GM12878 (cell line): ENCODE data around the gene GGTA1. TPM values are rescaled to one million over a fixed set of nuclear protein-coding genes. Genes with fewer than 3 reads are reported as not detected.

Source experiments
- ATAC-seq: fragments of 200-7000 bp; cut with Tn5 transposase; 3 replicates; pipeline ENCODE4 v1.9.1; 2020; ENCODE audit warnings: mild to moderate bottlenecking, moderate library complexity
- BruUV-seq: library from RNA; stranded (reverse); fragments of 400-500 nt; replicated peaks from 2 replicates; lab custom pipeline; 2021; lab: Mats Ljungman, UMichigan
- CTCF ChIA-PET: fragments of 300-600 bp; sonication (Branson Sonifier 250); formaldehyde crosslinking; extraction: SDS; loops from one replicate; lab custom pipeline; 2021; ENCODE audit warnings: inconsistent platforms; lab: Yijun Ruan, JAX
- POLR2A ChIA-PET: fragments of 350-600 bp; formaldehyde crosslinking; extraction: SDS; loops from one replicate; lab custom pipeline; 2021; ENCODE audit warnings: inconsistent platforms; lab: Charles Lee
- RAD21 ChIA-PET: fragments of 300-600 bp; sonication (Branson Sonifier 250); formaldehyde crosslinking; loops from one replicate; lab custom pipeline; 2023; ENCODE audit warnings: antibody characterized with exemption; ENCODE audit not compliant: unreplicated experiment; lab: Charles Lee
- SMC1A ChIA-PET: fragments of 300-600 bp; sonication (Branson Sonifier 250); formaldehyde crosslinking; loops from one replicate; lab custom pipeline; 2023; ENCODE audit not compliant: unreplicated experiment, uncharacterized antibody; lab: Charles Lee
- DNase-seq: peaks from one replicate; pipeline ENCODE4 v3.0.0-alpha.2; 2011; ENCODE audit warnings: low read depth, low spot score
- FAIRE-seq: peaks from 3 replicates; lab custom pipeline; 2011; peaks lifted over from hg19 to GRCh38; lab: Jason Lieb, UNC
- H2AFZ ChIP-seq: 2 replicates; pipeline ENCODE4 v1.6.0; 2011; ENCODE audit warnings: low read depth, low read length, control low read depth; ENCODE audit not compliant: control insufficient read depth
- H3K27ac ChIP-seq: 2 replicates; pipeline ENCODE4 v1.5.1; 2011; ENCODE audit warnings: control low read depth; ENCODE audit not compliant: control insufficient read depth, insufficient read depth
- H3K27me3 ChIP-seq, 2 experiments: replicated peaks in 1 of 2; 2 replicates each; pipeline versions ENCODE4 v1.6.0 to v1.6.1; 2011; ENCODE audit warnings: low read length in 1 of 2; ENCODE audit not compliant: control insufficient read depth in 2 of 2, insufficient read depth in 2 of 2
- H3K36me3 ChIP-seq, 2 experiments: 2 replicates each; pipeline ENCODE4 v1.5.1; 2011; ENCODE audit warnings: low read length in 1 of 2; ENCODE audit not compliant: control insufficient read depth in 2 of 2, insufficient read depth in 2 of 2
- H3K4me1 ChIP-seq: 2 replicates; pipeline ENCODE4 v1.6.1; 2011; ENCODE audit warnings: mild to moderate bottlenecking, low read length, moderate library complexity, mixed read lengths; ENCODE audit not compliant: control insufficient read depth, insufficient read depth
- H3K4me2 ChIP-seq: 2 replicates; pipeline ENCODE4 v1.6.0; 2011; ENCODE audit warnings: control low read depth; ENCODE audit not compliant: control insufficient read depth, insufficient read depth
- H3K4me3 ChIP-seq: fragments of 200-600 bp; sonication (generic); 2 replicates; pipeline ENCODE4 v1.5.1; 2016
- H3K79me2 ChIP-seq: 2 replicates; pipeline ENCODE4 v1.6.0; 2011; ENCODE audit warnings: low read length; ENCODE audit not compliant: control insufficient read depth, insufficient read depth
- H3K9ac ChIP-seq: 2 replicates; pipeline ENCODE4 v1.8.0; 2011; ENCODE audit warnings: low read length, control low read depth, mixed read lengths; ENCODE audit not compliant: control insufficient read depth, insufficient read depth
- H3K9me3 ChIP-seq: replicated peaks from 3 replicates; pipeline ENCODE4 v1.5.1; 2011; ENCODE audit warnings: mild to moderate bottlenecking, low read length; ENCODE audit not compliant: control insufficient read depth, insufficient read depth
- H4K20me1 ChIP-seq: 2 replicates; pipeline ENCODE4 v1.6.0; 2011; ENCODE audit not compliant: control insufficient read depth, insufficient read depth
- CEBPB ChIP-seq, 2 experiments: fragments of 150-350 bp in 1 of 2; IDR thresholded peaks; 2 replicates each; pipeline ENCODE4 v1.6.1; 2012 to 2014; ENCODE audit warnings: low read depth in 2 of 2, low read length in 2 of 2, borderline replicate concordance in 1 of 2, inconsistent platforms in 1 of 2
- CHD4 ChIP-seq: fragments of 200-600 bp; sonication (generic); IDR thresholded peaks from 2 replicates; pipeline ENCODE4 v1.6.1; 2016; ENCODE audit warnings: mild to moderate bottlenecking
- EP300 ChIP-seq, 2 experiments: fragments of 150-350 bp in 1 of 2; IDR thresholded peaks; 2 replicates each; pipeline ENCODE4 v1.6.1; 2011 to 2012; ENCODE audit warnings: low read depth in 2 of 2, low read length in 2 of 2, borderline replicate concordance in 1 of 2, improper control_type of control experiment in 1 of 2, inconsistent platforms in 1 of 2; ENCODE audit not compliant: control insufficient read depth in 1 of 2
- KAT2A ChIP-seq: conservative IDR thresholded peaks from 2 replicates; pipeline ENCODE4 v1.6.1; 2011; ENCODE audit warnings: low read depth, low read length; ENCODE audit not compliant: control insufficient read depth
- MEF2A ChIP-seq: IDR thresholded peaks from 2 replicates; pipeline ENCODE4 v1.6.1; 2011; ENCODE audit warnings: low read depth, mild to moderate bottlenecking, low read length, moderate library complexity; ENCODE audit not compliant: insufficient read depth
- NBN ChIP-seq: fragments of 450-650 bp; IDR thresholded peaks from 2 replicates; pipeline ENCODE4 v1.6.1; 2016
- RB1 ChIP-seq: fragments of 450-650 bp; formaldehyde crosslinking; IDR thresholded peaks from 2 replicates; pipeline ENCODE4 v1.6.1; 2017; ENCODE audit warnings: mild to moderate bottlenecking, borderline replicate concordance
- SMAD5 ChIP-seq: IDR thresholded peaks from 2 replicates; pipeline ENCODE4 v1.6.1; 2016; ENCODE audit warnings: antibody characterized with exemption, low read depth
- SMC3 ChIP-seq: IDR thresholded peaks from 2 replicates; pipeline ENCODE4 v1.6.1; 2011; ENCODE audit warnings: low read length, improper control_type of control experiment, borderline replicate concordance
- SRF ChIP-seq, 2 experiments: IDR thresholded peaks; 2 replicates each; pipeline ENCODE4 v1.6.1; 2011; ENCODE audit warnings: low read depth in 2 of 2, low read length in 2 of 2, mild to moderate bottlenecking in 1 of 2, moderate library complexity in 1 of 2
- STAT3 ChIP-seq: IDR thresholded peaks from 2 replicates; pipeline ENCODE4 v1.6.1; 2011; ENCODE audit warnings: low read depth, low read length, improper control_type of control experiment
- TBL1XR1 ChIP-seq: IDR thresholded peaks from 2 replicates; pipeline ENCODE4 v1.6.1; 2012; ENCODE audit warnings: low read depth, low read length, improper control_type of control experiment
- YY1 ChIP-seq: IDR thresholded peaks from 2 replicates; pipeline ENCODE4 v1.6.1; 2011; ENCODE audit warnings: low read depth, mild to moderate bottlenecking, low read length
- ZSCAN29 ChIP-seq: fragments of 450-650 bp; IDR thresholded peaks from 2 replicates; pipeline ENCODE4 v1.6.1; 2017; ENCODE audit warnings: mild to moderate bottlenecking, moderate library complexity
- WGBS: methylation state at CpG from one replicate; pipeline ENCODE4 v1.1.6; 2016; ENCODE audit warnings: low lambda C conversion rate; ENCODE audit not compliant: insufficient replicate concordance, insufficient coverage; ENCODE audit errors: missing lambda C conversion rate; 5-methylcytosine and 5-hydroxymethylcytosine counted together
- in situ Hi-C: fragments of 300-500 bp; cut with MboI; formaldehyde crosslinking; loops from 9 replicates; pipeline ENCODE4 v1.14.3; 2018; ENCODE audit warnings: mixed read lengths
- intact Hi-C: fragments of 100-400 bp; cut with micrococcal nuclease; formaldehyde crosslinking; loops from one replicate; pipeline ENCODE4 v1.14.2; 2022; ENCODE audit not compliant: unreplicated experiment
- polyA plus RNA-seq, 11 experiments: library from polyadenylated mRNA; depleted of rRNA in 4 of 11; unstranded in 6 of 11; stranded (reverse) in 5 of 11; fragments of >200 nt; fragmentation: Nextera tagmentation in 4 of 11; fragmentation: Illumina TruSeq in 1 of 11; extraction: Ambion mirVana in 4 of 11; extraction: Trizol in 1 of 11; gene quantifications; 1 replicate in 1 of 11; 2 replicates in 10 of 11; pipeline versions ENCODE4 v1.2.1 to v1.2.3, GENCODE V29; 2011 to 2016; ENCODE audit warnings: inconsistent platforms in 2 of 11, missing spikeins in 2 of 11, low read depth in 1 of 11
- total RNA-seq, 4 experiments: library from RNA; depleted of rRNA in 3 of 4; stranded (reverse); fragments of >200 nt in 3 of 4; fragmentation: Illumina TruSeq in 1 of 4; extraction: Trizol in 1 of 4; gene quantifications; 2 replicates each; pipeline versions ENCODE4 v1.2.1 to v1.2.3, GENCODE V29; 2013 to 2021
- TF ChIP-seq, protein P1 (sequence below): fragments of 450-650 bp; formaldehyde crosslinking; IDR thresholded peaks from 2 replicates; pipeline ENCODE4 v1.4.0; 2022; ENCODE audit warnings: mild to moderate bottlenecking, moderate library complexity
- TF ChIP-seq, protein P2 (sequence below): fragments of 450-650 bp; IDR thresholded peaks from 2 replicates; pipeline ENCODE4 v1.6.1; 2016; ENCODE audit warnings: mild to moderate bottlenecking, moderate library complexity, borderline replicate concordance

The GGTA1 gene
- total and polyA plus RNA-seq, 10 of the 15 experiments (the other 5 are each of a cell fraction or from before 2014, with no cell fraction given), result 0.09 to 0.65 (median 0.17) TPM; not detected in 2

DNA sequence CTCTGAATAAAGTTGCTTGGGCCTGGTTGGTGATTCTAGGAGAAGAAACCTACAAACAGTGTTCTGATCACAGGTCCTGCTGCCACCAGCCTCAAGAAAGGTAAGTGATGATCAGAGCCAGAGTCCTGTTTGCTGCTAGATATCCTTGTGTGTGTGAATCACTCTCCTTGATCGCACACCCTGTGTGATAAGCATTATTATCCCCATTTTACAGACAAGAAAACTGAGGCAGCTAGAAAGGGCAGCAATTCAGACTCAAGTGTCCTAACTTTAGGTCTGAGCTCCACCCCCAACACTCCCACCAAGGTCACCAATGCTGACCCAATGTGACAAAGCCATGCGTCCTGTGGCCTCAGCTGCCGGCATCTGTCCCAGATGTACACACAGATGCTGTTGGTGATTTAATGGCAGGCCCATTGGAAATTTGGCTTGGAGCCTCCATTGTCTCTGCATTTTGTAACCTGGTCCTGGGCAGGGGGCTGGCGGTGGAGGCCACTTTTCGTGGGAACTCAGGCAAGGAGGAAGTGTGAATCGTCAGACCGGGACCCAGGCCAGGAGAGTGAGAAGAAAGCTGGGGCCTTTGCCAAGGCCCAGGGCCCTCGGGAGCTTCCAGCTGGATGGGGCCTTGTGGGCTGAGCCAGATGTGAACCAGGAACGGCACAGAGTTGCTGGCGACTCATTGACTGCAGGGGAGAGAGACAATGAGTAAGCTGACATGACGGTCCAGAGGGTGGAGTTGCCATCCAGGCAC lies 29.8 kb upstream of the GGTA1 start:
- DNase-seq (no peak), FAIRE-seq (no peak), ATAC-seq (no peak)
- SMC1A ChIA-PET, result no interaction called here
- Histone ChIP-seq H3K4me1 (no peaks in the 10 kb centered on the region), H3K27ac (no peak overlapping the region), H2AFZ (no peak overlapping the region), H3K27me3 (no peaks in the 10 kb centered on the region), H3K36me3 (no peaks in the 10 kb centered on the region), H3K79me2 (no peaks in the 10 kb centered on the region), H3K4me2 (no peak overlapping the region), H3K9ac (no peak overlapping the region), H4K20me1 (no peaks in the 10 kb centered on the region), H3K4me3 (no peak overlapping the region), H3K9me3 (no peaks in the 10 kb centered on the region)
- BruUV-seq, result no TSS peak
- POLR2A ChIA-PET, result no interaction called here
- in situ Hi-C loops (no loop called here), intact Hi-C loops (no loop called here)
- CTCF ChIA-PET, result no interaction called here
- RAD21 ChIA-PET, result no interaction called here
- WGBS, result 48% methylated on average over 11 of the region's 11 CpGs
- TF ChIP-seq SMC3 (no peak), MEF2A (no peak), TBL1XR1 (no peak), KAT2A (no peak), EP300 (IDR thresholded peaks at IDR 0.05; ENCODE audit: borderline replicate concordance in 1 of 2, control insufficient read depth in 1 of 2, low read depth in 2 of 2, low read length in 2 of 2) (no peak), SRF (IDR thresholded peaks at IDR 0.05; ENCODE audit: low read depth in 2 of 2, low read length in 2 of 2) (no peak), YY1 (no peak), SMAD5 (no peak), CHD4 (no peak), ZSCAN29 (no peak), CEBPB (IDR thresholded peaks at IDR 0.05; ENCODE audit: borderline replicate concordance in 1 of 2, low read depth in 2 of 2, low read length in 2 of 2) (no peak), RB1 (no peak), NBN (no peak), STAT3 (no peak)
- TF ChIP-seq, protein P1, sequence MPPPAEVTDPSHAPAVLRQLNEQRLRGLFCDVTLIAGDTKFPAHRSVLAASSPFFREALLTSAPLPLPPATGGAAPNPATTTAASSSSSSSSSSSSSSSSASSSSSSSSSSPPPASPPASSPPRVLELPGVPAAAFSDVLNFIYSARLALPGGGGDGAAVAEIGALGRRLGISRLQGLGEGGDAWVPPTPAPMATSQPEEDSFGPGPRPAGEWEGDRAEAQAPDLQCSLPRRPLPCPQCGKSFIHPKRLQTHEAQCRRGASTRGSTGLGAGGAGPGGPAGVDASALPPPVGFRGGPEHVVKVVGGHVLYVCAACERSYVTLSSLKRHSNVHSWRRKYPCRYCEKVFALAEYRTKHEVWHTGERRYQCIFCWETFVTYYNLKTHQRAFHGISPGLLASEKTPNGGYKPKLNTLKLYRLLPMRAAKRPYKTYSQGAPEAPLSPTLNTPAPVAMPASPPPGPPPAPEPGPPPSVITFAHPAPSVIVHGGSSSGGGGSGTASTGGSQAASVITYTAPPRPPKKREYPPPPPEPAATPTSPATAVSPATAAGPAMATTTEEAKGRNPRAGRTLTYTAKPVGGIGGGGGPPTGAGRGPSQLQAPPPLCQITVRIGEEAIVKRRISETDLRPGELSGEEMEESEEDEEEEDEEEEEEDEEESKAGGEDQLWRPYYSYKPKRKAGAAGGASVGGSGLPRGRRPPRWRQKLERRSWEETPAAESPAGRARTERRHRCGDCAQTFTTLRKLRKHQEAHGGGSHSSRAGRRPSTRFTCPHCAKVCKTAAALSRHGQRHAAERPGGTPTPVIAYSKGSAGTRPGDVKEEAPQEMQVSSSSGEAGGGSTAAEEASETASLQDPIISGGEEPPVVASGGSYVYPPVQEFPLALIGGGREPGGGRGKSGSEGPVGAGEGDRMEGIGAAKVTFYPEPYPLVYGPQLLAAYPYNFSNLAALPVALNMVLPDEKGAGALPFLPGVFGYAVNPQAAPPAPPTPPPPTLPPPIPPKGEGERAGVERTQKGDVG, result no peak
- TF ChIP-seq, protein P2, sequence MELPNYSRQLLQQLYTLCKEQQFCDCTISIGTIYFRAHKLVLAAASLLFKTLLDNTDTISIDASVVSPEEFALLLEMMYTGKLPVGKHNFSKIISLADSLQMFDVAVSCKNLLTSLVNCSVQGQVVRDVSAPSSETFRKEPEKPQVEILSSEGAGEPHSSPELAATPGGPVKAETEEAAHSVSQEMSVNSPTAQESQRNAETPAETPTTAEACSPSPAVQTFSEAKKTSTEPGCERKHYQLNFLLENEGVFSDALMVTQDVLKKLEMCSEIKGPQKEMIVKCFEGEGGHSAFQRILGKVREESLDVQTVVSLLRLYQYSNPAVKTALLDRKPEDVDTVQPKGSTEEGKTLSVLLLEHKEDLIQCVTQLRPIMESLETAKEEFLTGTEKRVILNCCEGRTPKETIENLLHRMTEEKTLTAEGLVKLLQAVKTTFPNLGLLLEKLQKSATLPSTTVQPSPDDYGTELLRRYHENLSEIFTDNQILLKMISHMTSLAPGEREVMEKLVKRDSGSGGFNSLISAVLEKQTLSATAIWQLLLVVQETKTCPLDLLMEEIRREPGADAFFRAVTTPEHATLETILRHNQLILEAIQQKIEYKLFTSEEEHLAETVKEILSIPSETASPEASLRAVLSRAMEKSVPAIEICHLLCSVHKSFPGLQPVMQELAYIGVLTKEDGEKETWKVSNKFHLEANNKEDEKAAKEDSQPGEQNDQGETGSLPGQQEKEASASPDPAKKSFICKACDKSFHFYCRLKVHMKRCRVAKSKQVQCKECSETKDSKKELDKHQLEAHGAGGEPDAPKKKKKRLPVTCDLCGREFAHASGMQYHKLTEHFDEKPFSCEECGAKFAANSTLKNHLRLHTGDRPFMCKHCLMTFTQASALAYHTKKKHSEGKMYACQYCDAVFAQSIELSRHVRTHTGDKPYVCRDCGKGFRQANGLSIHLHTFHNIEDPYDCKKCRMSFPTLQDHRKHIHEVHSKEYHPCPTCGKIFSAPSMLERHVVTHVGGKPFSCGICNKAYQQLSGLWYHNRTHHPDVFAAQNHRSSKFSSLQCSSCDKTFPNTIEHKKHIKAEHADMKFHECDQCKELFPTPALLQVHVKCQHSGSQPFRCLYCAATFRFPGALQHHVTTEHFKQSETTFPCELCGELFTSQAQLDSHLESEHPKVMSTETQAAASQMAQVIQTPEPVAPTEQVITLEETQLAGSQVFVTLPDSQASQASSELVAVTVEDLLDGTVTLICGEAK, result no peak
